NCI-H2227 treated with DMSO at 0.1 percent for 48 hours (cell line): ENCODE measurements around the gene NINJ2.

ENCODE experiments used
- DNase-seq: peaks from one replicate; lab custom pipeline; 2025; lab: John Stamatoyannopoulos, UW

NINJ2 gene

DNA sequence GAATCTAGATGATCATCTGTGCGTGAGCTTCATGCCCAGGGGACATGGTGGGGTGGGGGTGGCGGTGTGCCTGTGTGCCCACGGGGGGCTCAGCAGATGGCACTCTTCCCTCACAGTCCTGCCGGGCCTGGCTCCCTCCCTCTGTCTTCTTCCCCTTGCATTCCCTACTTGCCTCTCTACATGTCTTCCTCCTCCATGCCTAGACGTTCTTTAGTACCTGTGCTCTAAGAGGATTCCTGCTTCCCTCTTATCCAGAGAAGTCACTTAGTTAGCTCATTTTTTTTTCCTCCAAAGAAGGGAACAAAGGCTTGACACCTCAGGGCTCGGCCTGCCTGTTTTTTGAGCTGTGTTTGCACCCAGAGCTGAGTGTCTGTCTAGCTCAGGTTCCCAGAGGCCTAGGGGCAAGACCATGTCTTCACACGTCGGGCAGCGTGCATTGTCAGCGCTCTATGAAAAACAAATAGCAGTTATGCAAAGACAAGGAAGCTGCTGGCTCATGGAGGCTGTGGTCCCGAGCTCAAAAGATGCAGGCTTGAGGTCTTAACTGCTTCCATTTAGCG lies 48.8 kb downstream of the NINJ2 start:
- DNase-seq, result no peak

DNA sequence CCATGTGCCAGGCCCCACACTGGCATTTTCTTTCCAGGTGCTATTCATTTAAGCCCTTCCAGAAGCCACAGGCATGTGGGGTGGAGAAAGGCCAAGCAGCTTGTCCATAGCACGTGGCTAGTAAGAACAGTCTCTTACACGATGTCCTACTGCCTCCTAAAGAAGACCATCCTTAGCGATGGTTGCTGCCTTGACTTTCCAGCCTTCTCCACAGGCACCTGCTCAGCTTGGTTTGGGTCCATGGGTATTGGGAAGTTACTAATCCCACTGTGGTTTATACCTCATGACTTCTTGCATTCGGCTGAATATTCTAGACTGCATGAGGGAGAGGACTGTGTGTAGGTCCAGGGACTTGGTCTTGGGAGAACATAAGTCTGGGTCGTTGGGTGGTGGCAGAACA lies 49.2 kb downstream of the NINJ2 start:
- DNase-seq, result no peak

DNA sequence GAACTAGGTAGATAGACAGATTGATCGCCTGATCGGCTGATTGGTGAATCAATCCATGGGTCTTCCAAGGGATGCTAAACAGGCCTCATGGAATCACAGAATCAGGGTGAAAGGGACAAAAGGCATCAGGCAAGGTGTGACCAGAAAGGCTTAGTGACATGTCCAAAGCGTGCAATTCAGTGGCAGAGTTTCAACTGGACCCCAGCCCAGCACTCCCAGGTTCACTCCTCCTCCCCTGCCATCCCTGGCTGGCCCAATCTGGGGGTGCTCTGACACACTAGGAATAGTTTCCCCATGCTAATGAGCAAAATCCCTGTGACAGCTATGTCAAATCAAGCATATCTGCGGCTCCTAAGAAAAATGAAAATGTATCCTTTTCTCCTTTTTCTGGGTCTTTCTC lies 50.4 kb downstream of the NINJ2 start:
- no peak for DNase-seq

DNA sequence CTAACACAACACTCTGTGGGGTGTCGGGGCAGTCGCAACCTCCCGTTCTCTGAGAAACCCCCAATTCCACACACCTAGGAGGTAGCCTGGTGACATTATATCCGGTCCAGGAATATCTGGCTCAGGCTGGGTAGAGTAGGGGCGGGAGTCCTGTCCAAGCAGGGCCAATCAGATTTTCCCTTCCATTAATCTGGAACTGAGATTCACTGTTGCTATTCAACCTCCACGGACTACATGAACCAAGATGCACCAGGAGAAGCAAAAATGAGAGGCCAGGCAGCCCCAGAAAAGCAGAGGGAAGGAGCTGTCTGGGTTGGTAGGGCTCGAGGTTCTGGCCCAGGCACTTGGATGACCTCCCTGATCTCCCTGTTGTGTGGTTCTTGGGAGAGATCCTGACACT lies 51.0 kb downstream of the NINJ2 start:
- DNase-seq, result no peak

DNA sequence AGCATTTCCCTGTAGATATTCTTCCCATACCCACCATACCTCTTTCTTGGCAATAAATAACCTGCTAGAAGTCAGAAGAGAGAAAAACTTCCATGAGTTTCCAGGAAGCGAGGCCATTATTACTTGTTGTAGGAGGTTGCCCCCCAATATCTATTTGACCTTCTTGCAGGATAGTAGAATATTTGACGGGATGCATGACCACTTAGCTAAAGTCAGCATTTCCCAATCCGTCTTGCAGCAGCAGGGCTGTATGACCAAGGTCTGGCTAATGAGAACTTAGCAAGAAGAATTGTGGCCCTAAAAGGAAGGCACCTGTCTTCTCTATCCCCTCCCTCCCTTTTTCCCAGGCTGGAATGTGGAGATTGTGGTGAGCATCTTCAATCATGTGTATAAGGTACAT lies 51.5 kb downstream of the NINJ2 start:
- DNase-seq, result no peak

DNA sequence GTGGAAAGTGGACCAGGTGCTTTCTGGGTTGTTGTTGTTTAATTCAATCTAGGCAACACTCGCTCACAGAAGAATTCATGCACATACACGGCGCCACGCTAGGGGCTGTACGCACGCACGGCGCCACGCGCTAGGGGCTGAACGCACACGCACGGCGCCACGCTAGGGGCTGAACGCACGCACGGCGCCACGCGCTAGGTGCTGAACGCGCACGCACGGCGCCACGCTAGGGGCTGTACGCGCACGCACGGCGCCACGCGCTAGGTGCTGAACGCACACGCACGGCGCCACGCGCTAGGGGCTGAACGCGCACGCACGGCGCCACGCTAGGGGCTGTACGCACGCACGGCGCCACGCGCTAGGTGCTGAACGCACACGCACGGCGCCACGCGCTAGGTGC lies 54.3 kb downstream of the NINJ2 start:
- DNase-seq, result no peak

DNA sequence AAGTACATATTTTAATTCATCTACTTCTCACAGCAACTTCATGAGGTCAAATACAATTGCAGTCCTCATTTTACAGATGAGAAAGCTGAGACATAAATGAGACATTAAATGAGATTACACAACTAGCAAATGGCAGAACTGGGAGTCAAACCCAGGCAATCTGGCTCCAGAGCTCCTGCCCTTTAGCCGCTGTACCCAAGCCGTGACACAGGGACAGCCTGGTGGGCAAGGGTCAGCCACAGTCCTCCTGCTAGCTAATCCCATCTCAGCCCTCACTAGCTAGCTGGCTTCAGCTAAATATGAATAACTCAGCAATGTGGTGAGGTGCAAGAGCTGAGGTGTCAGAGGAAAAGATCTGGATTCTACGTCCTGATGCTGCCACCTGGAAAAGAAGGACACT lies 54.8 kb downstream of the NINJ2 start:
- DNase-seq, result no peak

DNA sequence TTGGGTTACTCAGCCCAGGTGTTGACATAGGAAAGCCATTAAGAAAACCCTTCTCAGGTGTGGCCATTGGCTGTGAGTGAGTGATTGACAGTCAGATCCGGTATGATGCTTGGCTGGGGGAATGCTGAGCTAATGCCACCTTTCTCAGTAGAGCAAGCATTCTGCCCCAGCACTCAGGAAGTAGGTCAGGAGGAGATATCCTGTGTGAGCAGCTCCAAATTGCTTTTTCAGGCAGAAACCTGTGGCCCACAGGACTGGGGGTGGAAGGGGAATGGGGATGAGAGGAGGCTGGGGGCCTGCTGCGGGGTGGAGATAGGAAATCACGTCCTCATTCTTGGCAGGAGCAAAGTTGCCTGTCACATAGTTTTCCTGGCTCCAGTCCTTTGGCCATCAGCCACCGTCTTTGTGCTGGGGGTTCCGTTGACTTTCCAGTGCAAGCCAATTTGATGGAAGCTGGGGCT lies 55.7 kb downstream of the NINJ2 start:
- DNase-seq, result no peak

DNA sequence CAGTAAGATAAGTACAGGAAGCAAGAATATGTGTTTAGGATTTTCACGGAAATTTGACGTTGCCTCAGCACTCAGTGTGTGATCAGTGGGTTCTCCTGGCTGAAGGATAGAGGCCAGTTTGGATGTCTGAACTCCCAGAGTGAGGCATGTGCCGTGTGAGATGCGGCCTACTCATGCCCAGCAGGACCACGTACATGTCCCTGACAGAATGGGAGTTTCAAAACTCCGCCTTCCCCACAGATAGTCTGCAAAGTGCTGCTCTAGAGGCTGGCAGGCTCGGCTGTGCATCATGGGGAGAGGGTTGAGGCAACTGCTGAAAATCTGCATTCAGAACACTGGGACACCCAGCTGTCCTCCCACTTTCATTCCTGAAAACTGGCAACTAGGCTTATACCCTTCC lies 58.3 kb downstream of the NINJ2 start:
- no peak for DNase-seq

DNA sequence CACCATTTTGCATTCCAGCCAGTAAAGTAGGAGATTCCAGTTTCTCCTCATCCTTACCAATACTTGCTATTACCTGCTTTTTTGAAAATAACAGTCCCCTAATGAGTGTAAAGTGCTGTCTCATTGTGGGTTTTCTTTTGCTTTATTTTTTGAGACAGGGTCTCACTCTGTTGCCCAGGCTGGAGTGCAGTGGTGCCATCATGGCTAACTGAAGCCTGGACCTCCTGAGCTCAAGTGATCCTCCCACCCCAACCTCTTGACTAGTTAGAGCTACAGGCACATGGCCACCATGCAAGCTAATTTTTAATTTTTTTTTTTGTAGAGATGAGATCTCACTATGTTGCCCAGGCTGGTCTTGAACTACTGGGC lies 60.6 kb downstream of the NINJ2 start:
- DNase-seq, result no peak

DNA sequence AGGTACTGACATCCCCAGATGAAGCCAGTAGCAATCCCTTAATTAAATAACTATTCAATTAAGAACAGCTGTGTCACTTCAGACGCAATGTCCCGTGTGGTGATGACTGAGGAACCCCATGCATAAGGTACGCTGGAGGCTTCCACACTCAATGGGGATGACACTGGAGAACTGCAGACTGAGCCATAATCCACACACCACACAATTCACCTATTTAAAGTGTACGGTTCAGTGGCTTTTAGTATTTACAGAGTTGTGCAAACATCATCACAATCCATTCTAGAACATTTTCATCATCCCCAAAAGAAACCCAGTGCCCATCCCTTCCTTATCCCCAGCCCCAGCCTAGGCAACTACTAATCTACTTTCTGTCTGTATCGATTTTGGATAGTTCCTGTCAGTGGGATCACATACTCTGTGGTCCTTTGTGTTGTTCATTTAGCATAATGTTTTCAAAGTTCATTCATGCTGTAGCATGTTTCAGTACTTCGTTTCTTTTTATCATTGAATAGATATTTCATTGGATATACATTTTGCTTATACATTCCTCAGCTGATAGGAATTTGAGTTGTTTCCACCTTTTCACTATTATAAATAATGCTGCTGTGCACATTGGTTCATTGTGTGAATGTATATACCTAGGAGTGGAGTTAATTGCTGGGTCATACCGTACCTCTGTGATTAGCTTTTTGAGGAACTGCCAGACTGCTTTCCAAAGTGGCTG lies 61.1 kb downstream of the NINJ2 start:
- DNase-seq, result no peak

DNA sequence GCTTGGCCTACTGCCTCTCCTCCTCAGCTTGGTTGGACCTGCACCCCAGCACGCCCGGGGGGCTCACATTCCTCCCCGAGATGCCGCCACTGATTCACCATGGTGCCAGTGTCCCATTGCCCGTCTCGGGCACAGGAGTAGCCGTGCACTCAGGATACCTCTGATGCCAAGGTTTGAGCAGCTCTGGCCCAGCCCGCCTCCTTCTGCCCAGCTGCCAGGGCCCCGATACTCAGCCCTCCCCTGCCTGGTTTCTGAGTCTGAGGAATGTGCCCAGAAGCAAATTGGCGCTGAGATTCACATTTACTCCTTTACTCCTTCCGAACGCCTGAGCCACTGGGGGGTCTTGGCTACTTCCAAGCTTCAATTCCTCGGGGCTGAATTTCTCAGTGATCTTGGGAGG lies 63.5 kb downstream of the NINJ2 start:
- no peak for DNase-seq

DNA sequence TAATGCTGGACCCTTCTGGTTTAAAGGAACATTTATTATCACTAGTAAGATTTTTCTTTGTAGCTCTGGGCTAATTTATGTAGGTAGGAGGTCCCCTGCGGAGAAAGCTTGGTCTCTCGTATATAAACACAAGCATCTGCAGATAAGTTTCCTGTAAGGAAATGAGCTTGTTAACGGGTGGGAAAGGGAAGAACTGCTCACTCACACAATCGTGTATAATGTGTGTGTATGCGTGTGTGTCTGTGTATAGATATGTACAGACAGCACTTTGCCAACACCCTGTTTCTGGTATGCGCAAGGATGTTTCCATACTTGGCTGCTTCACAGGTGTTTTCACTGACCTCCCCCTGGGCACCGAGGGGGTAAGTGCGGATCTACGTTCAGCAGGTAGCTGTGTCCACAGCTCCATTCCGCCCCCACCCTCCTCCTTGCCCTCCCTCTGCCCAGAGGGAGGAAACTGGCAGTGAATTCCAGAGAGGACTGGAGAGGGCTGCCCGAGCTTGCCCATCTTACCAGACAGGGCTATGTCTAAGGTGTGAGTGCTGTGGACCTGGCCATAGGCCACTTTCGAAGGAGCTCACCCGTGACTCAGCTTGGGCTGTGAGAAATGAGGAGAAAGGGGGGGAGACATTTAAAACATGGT lies 65.2 kb downstream of the NINJ2 start:
- DNase-seq, result no peak

DNA sequence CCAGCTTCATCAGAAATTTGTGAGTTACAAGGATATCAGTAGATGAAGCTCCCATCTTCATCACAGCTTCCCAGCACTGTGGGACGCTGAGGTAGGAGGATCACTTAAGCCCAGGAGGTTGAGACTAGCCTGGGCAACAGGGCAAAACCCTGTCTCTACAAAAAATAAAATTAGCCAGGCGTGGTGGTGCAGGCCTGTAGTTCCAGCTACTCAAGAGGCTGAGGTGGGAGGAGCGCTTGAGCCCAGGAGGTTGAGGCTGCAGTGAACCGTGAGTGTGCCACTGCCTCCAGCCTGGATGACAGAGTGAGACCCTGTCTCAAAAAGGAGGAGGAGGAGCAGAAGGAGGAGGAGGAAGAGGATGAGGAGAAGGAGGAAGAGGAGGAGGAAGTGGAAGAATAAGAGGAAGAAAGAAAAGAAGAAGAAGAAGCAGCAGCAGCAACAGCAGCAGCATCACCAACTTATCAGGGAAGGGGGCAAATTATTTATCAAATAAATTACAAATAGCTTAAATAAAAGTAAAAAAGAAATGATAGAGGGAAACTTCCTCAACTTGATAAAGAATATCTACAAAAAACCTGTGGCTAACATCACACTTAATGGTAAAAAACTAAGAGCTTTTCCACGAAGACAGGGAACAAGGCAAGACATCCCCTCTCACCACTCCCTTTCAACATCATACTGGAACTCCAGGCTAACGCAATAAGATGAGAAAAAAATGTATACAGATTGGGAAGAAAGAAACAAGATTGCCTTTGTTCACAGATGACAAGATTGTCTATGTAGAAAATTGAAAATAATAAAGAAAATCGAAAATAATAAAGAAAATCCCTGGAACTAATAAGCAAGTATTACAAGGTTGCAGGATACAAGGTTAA lies 69.6 kb downstream of the NINJ2 start:
- no peak for DNase-seq

DNA sequence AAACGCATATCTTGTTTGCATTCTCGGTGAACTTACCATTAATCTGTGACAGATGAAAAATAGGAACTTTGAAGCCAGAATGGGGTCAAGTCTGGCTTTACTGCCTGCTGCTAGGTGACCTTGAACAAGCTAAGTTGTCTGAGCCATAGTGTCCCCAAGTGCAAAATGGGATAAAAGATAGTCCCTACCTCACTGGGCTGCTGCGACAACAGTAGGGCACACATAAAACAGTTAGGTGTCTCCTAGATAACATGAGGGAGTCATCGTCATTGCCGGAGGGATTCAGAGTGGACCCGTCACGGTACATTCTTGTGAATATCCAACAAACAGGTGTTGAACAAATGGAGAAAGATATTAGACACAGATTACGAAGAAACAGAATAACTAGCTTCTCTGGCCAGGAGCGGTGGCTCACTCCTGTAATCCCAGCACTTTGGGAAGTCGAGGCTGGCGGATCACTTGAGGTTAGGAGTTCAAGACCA lies 71.2 kb downstream of the NINJ2 start:
- no peak for DNase-seq

DNA sequence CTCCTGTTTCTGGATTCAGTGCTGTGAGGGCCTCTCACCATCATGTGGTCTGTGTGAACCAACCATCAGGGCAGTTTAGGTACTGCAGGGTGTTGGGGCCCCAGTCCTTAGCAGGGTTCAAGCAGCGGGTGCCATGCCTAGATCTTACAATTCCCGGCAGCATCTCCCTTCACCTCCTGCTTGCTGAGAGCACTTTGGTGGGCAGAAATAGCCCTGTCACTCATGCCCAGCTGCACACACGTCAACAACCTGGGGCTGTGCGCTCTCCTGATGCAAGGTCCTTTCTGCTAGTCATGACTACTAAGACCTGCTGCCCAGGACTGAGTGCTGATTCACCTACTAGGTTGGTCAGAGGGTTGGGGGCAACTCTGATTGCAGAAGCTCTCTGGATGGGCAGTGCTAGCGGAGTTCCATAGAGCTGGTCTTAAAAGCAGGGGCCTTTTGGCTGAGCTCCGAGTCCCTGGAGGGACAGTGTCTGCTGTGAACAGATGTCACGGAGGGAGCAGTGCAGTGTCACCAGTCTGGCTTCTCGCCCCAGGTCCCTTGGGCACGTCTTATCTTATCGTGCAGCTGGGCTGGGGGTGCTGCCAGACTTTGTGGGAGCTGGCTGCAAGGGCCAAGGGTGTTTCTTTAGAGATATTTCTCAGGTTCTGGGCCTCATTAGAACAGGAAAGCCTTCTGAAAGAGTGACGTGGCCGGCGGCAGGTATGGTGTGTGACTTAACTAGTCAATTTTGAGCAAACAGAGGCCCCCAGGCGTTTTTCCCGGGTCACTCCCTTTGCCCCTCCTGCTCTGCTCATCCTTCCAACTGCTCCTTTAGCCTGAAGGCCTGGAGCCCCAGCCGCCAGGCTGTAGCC lies 71.8 kb downstream of the NINJ2 start:
- DNase-seq, result no peak

DNA sequence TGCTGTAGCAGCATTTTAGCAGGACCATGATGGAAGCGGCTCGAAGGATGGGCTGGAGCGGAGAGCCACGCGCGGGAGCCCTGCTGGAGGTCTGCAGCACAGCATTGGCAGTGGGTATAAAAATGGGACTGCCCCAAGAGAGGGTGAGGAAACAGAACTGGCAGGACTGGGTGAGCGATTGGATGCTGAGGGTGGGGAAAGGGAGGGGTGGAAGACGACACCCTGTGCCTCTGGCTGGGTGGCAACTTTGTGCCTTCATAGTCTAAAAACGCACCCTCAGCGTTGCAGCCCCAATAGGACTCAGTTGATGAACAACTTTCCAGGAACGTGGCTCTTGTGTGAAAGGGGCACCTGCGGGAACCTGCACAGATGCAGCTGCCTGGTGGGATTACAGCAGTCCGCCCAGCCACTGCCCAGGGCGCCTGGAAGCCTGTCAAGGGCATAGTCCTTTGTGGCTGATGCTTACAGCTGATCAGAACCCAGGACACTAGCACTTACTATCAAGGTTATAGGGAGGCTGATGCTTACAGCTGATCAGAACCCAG lies 73.0 kb downstream of the NINJ2 start:
- no peak for DNase-seq

DNA sequence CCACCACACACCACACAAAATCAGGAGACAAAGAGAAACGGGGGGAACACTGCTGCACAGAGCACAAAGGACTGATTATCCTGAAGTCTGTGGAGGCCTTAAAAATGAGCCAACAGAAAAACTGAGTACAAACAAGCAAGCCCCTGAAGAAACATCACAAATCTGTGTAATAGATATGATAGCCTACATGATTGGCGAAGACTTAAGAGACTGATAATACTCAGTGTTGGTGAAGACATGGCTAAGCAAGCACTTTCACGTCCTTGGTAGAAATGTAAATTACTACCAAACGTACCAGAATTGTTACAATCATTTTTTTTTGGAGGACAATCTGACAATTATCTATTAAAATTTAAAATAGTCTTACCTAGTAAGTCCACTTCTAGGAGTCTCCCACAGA lies 74.6 kb downstream of the NINJ2 start:
- no peak for DNase-seq

DNA sequence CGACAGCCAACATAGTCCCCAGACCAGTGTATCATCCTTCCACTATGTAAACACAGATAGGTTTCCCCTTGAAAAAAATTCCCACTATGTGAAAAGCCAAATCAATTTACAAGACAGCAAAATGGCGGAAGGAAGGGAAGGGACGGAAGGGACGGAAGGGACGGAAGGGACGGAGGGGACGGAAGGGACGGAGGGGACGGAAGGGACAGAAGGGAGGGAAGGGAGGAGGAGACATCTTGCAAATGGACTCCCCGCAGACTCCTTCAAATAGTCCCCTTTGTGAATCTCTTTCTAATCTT lies 75.3 kb downstream of the NINJ2 start:
- DNase-seq, result no peak

DNA sequence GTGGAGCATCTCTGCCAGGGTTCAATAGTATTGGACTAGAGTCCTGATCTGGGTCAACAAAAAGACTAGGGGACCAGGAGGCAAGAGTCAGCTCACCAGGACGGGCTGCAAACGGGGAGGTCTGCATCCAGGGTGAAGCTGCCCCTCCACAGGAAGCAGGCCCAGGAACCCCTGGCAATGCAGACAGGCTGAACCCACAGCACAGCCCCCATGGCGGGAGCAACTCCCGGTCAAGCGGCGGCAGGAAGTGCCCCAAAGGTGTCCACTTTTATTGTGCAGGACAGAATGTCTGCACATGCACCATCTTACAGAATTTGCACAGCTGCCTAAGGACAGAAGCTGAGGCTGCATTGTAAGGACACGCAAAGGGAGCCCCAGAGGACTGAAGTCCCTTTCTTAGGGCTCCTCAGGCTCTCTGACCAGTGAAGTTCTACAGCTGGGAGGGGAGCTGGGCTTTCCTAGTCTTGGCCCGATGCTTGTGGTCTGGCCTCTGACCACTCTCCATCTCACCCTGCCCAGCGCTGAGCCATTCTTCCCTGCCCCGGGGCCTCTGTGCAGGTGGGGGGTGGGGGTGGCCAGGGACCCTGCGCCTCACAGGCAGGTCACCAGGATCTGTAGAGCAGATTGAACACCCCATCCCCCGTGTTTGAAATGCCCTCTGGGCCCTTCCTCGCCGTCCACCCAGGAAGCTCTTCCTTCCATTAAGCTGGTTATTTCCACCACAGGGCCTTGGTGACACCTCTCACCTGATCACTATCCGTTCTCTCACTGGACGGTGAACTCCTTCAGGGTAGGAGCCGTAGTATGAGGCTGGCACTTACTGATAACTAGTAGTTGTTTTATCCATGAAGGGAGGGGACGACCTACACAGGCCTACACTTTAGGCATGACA lies 75.9 kb downstream of the NINJ2 start:
- no peak for DNase-seq
